ENCODE data around the gene NFIB.

DNA sequence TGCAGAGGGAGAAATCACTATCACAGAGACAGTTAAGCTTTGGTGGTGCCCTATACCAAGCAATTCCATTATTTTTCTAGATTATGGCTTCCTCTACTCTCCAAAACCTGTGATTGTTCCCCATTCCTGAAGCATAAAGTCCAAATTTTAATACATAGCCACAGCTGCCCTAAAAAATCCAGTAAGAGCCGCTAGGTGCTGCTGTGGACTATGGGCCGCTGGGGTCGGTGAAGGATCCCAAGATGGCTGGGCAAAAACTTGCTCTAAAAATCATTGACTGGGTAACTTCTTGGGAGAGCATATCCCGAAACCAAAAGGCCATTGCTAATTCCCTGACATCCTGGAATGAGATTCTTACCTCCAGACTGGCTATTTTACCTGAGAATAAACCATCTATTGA is 245.3 kb downstream of the NFIB start:
- TF ChIP-seq, protein P1, sequence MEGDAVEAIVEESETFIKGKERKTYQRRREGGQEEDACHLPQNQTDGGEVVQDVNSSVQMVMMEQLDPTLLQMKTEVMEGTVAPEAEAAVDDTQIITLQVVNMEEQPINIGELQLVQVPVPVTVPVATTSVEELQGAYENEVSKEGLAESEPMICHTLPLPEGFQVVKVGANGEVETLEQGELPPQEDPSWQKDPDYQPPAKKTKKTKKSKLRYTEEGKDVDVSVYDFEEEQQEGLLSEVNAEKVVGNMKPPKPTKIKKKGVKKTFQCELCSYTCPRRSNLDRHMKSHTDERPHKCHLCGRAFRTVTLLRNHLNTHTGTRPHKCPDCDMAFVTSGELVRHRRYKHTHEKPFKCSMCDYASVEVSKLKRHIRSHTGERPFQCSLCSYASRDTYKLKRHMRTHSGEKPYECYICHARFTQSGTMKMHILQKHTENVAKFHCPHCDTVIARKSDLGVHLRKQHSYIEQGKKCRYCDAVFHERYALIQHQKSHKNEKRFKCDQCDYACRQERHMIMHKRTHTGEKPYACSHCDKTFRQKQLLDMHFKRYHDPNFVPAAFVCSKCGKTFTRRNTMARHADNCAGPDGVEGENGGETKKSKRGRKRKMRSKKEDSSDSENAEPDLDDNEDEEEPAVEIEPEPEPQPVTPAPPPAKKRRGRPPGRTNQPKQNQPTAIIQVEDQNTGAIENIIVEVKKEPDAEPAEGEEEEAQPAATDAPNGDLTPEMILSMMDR (conservative IDR thresholded peaks at IDR 0.05; ENCODE audit: low read length): no peak
- TF ChIP-seq EZH2phosphoT487 (IDR thresholded peaks at IDR 0.05; ENCODE audit: borderline replicate concordance): no peak
